KMS-11 (cell line): Measurements from ENCODE around the gene THYN1.
"Not testable (repeated sequence)": the region's sequence is repeated elsewhere in the genome, so short reads cannot be mapped to it uniquely, and the experiment has no call there.

Experiments used
- H2AFZ ChIP-seq: fragments of 200-600 bp; sonication (generic); 2 replicates; pipeline ENCODE4 v1.6.1; 2016; ENCODE audit warnings: antibody characterized with exemption, mixed run types, low read depth
- H3K27ac ChIP-seq: fragments of 200-600 bp; sonication (generic); 2 replicates; pipeline ENCODE4 v1.6.1; 2016; ENCODE audit warnings: mild to moderate bottlenecking, mixed run types
- H3K27me3 ChIP-seq: fragments of 200-600 bp; sonication (generic); 2 replicates; pipeline ENCODE4 v1.6.1; 2017; ENCODE audit warnings: mild to moderate bottlenecking, low read depth, mixed run types, moderate library complexity; ENCODE audit not compliant: insufficient read depth
- H3K36me3 ChIP-seq: fragments of 200-600 bp; sonication (generic); 2 replicates; pipeline ENCODE4 v1.6.1; 2017; ENCODE audit warnings: mild to moderate bottlenecking, mixed run types; ENCODE audit not compliant: insufficient read depth
- H3K4me1 ChIP-seq: fragments of 200-600 bp; sonication (generic); 2 replicates; pipeline ENCODE4 v1.6.1; 2016; ENCODE audit warnings: mild to moderate bottlenecking, low read depth, mixed run types; ENCODE audit not compliant: poor library complexity, severe bottlenecking
- H3K4me2 ChIP-seq: fragments of 200-600 bp; sonication (generic); 2 replicates; pipeline ENCODE4 v1.7.0; 2016; ENCODE audit warnings: mild to moderate bottlenecking, mixed run types
- H3K4me3 ChIP-seq: fragments of 200-600 bp; sonication (generic); IDR thresholded peaks from 2 replicates; pipeline ENCODE4 v1.6.1; 2017; ENCODE audit warnings: low read depth, low read length, mixed read lengths; ENCODE audit not compliant: insufficient read depth
- H3K79me2 ChIP-seq: fragments of 200-600 bp; sonication (generic); 2 replicates; pipeline ENCODE4 v1.6.1; 2016; ENCODE audit warnings: low read depth, mixed run types; ENCODE audit not compliant: insufficient read depth
- H3K9ac ChIP-seq: fragments of 200-600 bp; sonication (generic); 2 replicates; pipeline ENCODE4 v1.6.1; 2016; ENCODE audit warnings: mild to moderate bottlenecking, mixed run types
- H4K20me1 ChIP-seq: fragments of 200-600 bp; sonication (generic); 2 replicates; pipeline ENCODE4 v1.6.1; 2016; ENCODE audit warnings: mild to moderate bottlenecking, mixed run types; ENCODE audit not compliant: insufficient read depth
- CTCF ChIP-seq: fragments of 200-600 bp; sonication (generic); conservative IDR thresholded peaks from 2 replicates; pipeline ENCODE4 v1.6.1; 2017; ENCODE audit warnings: low read depth, mild to moderate bottlenecking, antibody characterized with exemption, low read length, moderate library complexity, mixed read lengths

THYN1 gene

GRCh38 chr11:134288486-134288885, 35.3 kb upstream of the THYN1 start:
- Histone ChIP-seq H3K27me3 (no peaks in the 10 kb centered on the region), H3K4me3 (no peak overlapping the region), H3K4me1 (no peaks in the 10 kb centered on the region), H3K36me3 (no peaks in the 10 kb centered on the region), H3K27ac (no peak overlapping the region), H3K4me2 (no peak overlapping the region), H2AFZ (no peak overlapping the region), H3K79me2 (no peaks in the 10 kb centered on the region), H4K20me1 (no peaks in the 10 kb centered on the region), H3K9ac (no peak overlapping the region)
- no peak for TF ChIP-seq CTCF

- H3K36me3 ChIP-seq = no peaks in the 10 kb centered on the region
- no peaks in the 10 kb centered on the region for H3K79me2 ChIP-seq
- H4K20me1 ChIP-seq = no peaks in the 10 kb centered on the region
- no peaks in the 10 kb centered on the region for H3K4me1 ChIP-seq
- no peak overlapping the region for H2AFZ ChIP-seq
- no peak overlapping the region for H3K4me3 ChIP-seq
- no peak for TF ChIP-seq CTCF
- no peak overlapping the region for H3K4me2 ChIP-seq
- H3K27ac ChIP-seq = no peak overlapping the region
- H3K9ac ChIP-seq = no peak overlapping the region
- H3K27me3 ChIP-seq = no peaks in the 10 kb centered on the region
Measured at GRCh38 chr11:134287561-134287960, 34.4 kb upstream of the THYN1 start.

GRCh38 chr11:134284349-134284748, 31.2 kb upstream of the THYN1 start:
- not testable (repeated sequence) for H3K9ac ChIP-seq, H3K4me2 ChIP-seq

GRCh38 chr11:134283461-134284230, 30.5 kb upstream of the THYN1 start:
- Histone ChIP-seq H3K4me2 (no peak overlapping the region), H3K79me2 (no peaks in the 10 kb centered on the region), H3K4me3 (no peak overlapping the region), H4K20me1 (no peaks in the 10 kb centered on the region), H3K27ac (no peak overlapping the region), H3K27me3 (no peaks in the 10 kb centered on the region), H3K4me1 (no peaks in the 10 kb centered on the region), H2AFZ (no peak overlapping the region), H3K36me3 (no peaks in the 10 kb centered on the region), H3K9ac (no peak overlapping the region)
- TF ChIP-seq CTCF = no peak

More at GRCh38 chr11:134284349-134284748, 31.2 kb upstream of the THYN1 start:
- H3K4me3 ChIP-seq, H3K27ac ChIP-seq, H2AFZ ChIP-seq, H3K79me2 ChIP-seq, H4K20me1 ChIP-seq, H3K36me3 ChIP-seq, H3K27me3 ChIP-seq, H3K4me1 ChIP-seq: not testable (repeated sequence)

- no peaks in the 10 kb centered on the region for H3K36me3 ChIP-seq
- no peak overlapping the region for H3K4me2 ChIP-seq
- no peaks in the 10 kb centered on the region for H3K4me1 ChIP-seq
- no peak overlapping the region for H3K27ac ChIP-seq
- TF ChIP-seq CTCF = no peak
- no peak overlapping the region for H3K4me3 ChIP-seq
- H3K9ac ChIP-seq = no peak overlapping the region
- H3K79me2 ChIP-seq = no peaks in the 10 kb centered on the region
- H2AFZ ChIP-seq = no peak overlapping the region
- no peaks in the 10 kb centered on the region for H3K27me3 ChIP-seq
- H4K20me1 ChIP-seq = no peaks in the 10 kb centered on the region
Measured at GRCh38 chr11:134282121-134283045, 29.2 kb upstream of the THYN1 start.

GRCh38 chr11:134281635-134282034, 28.5 kb upstream of the THYN1 start:
- H3K27ac ChIP-seq, H3K27me3 ChIP-seq, H3K4me1 ChIP-seq, H2AFZ ChIP-seq, H4K20me1 ChIP-seq, H3K36me3 ChIP-seq, H3K4me3 ChIP-seq, H3K79me2 ChIP-seq, H3K4me2 ChIP-seq, H3K9ac ChIP-seq: not testable (repeated sequence)
